Activated CD4-positive, alpha-beta T cell treated with anti-CD3 and anti-CD28 coated beads, Interleukin-2, amount 10 ng/mL, durations not matched to agents 7 days and 5 days (primary cell): ENCODE results near the gene EFNA5. TPM values are rescaled to one million over a fixed set of nuclear protein-coding genes. Genes with fewer than 3 reads are reported as not detected.
"Not testable (repeated sequence)": the region's sequence is repeated elsewhere in the genome, so short reads cannot be mapped to it uniquely, and the experiment has no call there.

Experiments
- CTCF ChIA-PET: fragments of 350-600 bp; sonication (Branson Sonifier 250); formaldehyde crosslinking; loops from one replicate; lab custom pipeline; 2021; ENCODE audit warnings: antibody characterized with exemption; lab: Charles Lee
- POLR2A ChIA-PET: fragments of 350-600 bp; sonication (Branson Sonifier 250); formaldehyde crosslinking; loops from one replicate; lab custom pipeline; 2021; ENCODE audit warnings: antibody characterized with exemption; lab: Charles Lee
- DNase-seq: peaks from one replicate; pipeline ENCODE4 v3.0.0-alpha.2; 2020
- H3K27ac Mint-ChIP-seq: one replicate; pipeline ENCODE4 v1.8.0; 2021; ENCODE audit warnings: mild to moderate bottlenecking, moderate library complexity, mixed read lengths
- H3K27me3 Mint-ChIP-seq: one replicate; pipeline ENCODE4 v1.8.0; 2021; ENCODE audit warnings: mixed read lengths
- H3K36me3 Mint-ChIP-seq: one replicate; pipeline ENCODE4 v1.8.0; 2021; ENCODE audit warnings: low read depth, mixed read lengths
- H3K4me1 Mint-ChIP-seq: one replicate; pipeline ENCODE4 v1.8.0; 2021; ENCODE audit warnings: mixed read lengths
- H3K4me3 Mint-ChIP-seq: one replicate; pipeline ENCODE4 v1.8.0; 2021; ENCODE audit warnings: mild to moderate bottlenecking, moderate library complexity, mixed read lengths
- H3K9me3 Mint-ChIP-seq: one replicate; pipeline ENCODE4 v1.8.0; 2021; ENCODE audit warnings: mixed read lengths
- total RNA-seq, 2 experiments: library from RNA; stranded (reverse); gene quantifications; one replicate each; pipeline ENCODE4 v1.2.3, GENCODE V29; 2021

The EFNA5 gene
- total RNA-seq, 2 experiments from 2014 or later = not detected

DNA sequence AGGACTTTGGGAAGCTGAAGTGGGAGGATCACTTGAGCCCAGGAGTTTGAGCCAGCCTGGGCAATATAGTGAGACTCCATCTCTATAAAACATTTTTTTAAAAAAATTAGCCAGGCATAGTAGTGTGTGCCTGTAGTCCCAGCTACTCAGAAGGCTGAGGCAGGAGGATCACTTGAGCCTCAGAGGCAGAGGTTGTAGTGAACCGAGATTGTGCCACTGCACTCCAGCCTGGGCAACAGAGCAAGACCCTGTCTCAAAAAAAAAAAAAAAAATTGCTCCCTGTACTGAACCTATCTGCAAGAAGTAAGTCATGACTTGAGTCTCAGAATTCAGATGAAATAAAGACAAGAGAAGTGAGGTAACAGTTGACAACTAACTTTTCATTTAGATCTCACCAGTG is 237.1 kb downstream of the EFNA5 start:
- POLR2A ChIA-PET, H3K9me3 Mint-ChIP-seq, H3K36me3 Mint-ChIP-seq, H3K4me3 Mint-ChIP-seq, DNase-seq, H3K27ac Mint-ChIP-seq, H3K4me1 Mint-ChIP-seq, H3K27me3 Mint-ChIP-seq, CTCF ChIA-PET: not testable (repeated sequence)

GRCh38 chr5:107431998-107432397 is 238.7 kb downstream of the EFNA5 start:
- DNase-seq = no peak
- no peak overlapping the region for H3K27ac Mint-ChIP-seq
- H3K27me3 Mint-ChIP-seq = no peaks in the 10 kb centered on the region
- no peak overlapping the region for H3K4me3 Mint-ChIP-seq
- ChIA-PET POLR2A (no interaction called here), CTCF (interaction anchor here (0.9 kb wide), 1 partner anchor 44 kb away, joined by 3 read pairs; no protein-coding TSS in a partner anchor)
- H3K9me3 Mint-ChIP-seq = no peaks in the 10 kb centered on the region
- no peaks in the 10 kb centered on the region for H3K36me3 Mint-ChIP-seq
- no peaks in the 10 kb centered on the region for H3K4me1 Mint-ChIP-seq

- H3K27me3 Mint-ChIP-seq = no peaks in the 10 kb centered on the region
- no peak for DNase-seq
- no peak overlapping the region for H3K4me3 Mint-ChIP-seq
- no peaks in the 10 kb centered on the region for H3K9me3 Mint-ChIP-seq
- H3K36me3 Mint-ChIP-seq = no peaks in the 10 kb centered on the region
- ChIA-PET CTCF (interaction anchor here (0.9 kb wide), 1 partner anchor 45 kb away, joined by 3 read pairs; no protein-coding TSS in a partner anchor), POLR2A (no interaction called here)
- H3K4me1 Mint-ChIP-seq = no peaks in the 10 kb centered on the region
- H3K27ac Mint-ChIP-seq = no peak overlapping the region
Observed at GRCh38 chr5:107431536-107431935, 239.2 kb downstream of the EFNA5 start.

GRCh38 chr5:107430071-107430625 is 240.6 kb downstream of the EFNA5 start:
- Mint-ChIP-seq H3K4me1 (no peaks in the 10 kb centered on the region), H3K36me3 (no peaks in the 10 kb centered on the region), H3K27ac (no peak overlapping the region), H3K9me3 (no peaks in the 10 kb centered on the region), H3K27me3 (peaks cover 6% of the 10 kb centered on the region), H3K4me3 (no peak overlapping the region)
- POLR2A ChIA-PET = no interaction called here
- DNase-seq = no peak
- CTCF ChIA-PET = no interaction called here

- no peaks in the 10 kb centered on the region for H3K4me1 Mint-ChIP-seq
- POLR2A ChIA-PET = no interaction called here
- no peak overlapping the region for H3K27ac Mint-ChIP-seq
- CTCF ChIA-PET = no interaction called here
- no peak overlapping the region for H3K4me3 Mint-ChIP-seq
- H3K27me3 Mint-ChIP-seq = peaks cover 8% of the 10 kb centered on the region
- DNase-seq = no peak
- H3K36me3 Mint-ChIP-seq = no peaks in the 10 kb centered on the region
- H3K9me3 Mint-ChIP-seq = no peaks in the 10 kb centered on the region
Observed at GRCh38 chr5:107428303-107428813, 242.4 kb downstream of the EFNA5 start.

DNA sequence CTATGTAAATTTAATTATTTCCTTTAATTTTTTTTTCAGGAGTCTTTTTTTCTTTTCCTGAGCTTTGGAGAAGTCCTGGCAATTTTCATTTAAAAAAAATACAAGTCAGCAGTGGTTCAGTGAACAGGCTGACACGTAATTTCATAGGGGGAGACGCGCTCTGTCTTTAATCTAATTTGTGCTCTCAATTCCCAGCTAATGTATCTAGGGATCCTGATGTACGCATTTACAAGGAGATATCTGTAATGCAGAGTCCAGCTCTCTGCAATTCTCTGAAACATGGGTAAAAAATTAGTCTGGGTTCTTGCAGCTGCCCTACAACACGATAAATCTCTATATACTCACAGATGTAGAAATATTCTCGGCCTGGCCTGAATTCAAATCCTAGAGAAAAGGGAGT is 243.9 kb downstream of the EFNA5 start:
- Mint-ChIP-seq H3K4me1 (no peaks in the 10 kb centered on the region), H3K4me3 (no peak overlapping the region), H3K27me3 (peaks cover 13% of the 10 kb centered on the region), H3K36me3 (no peaks in the 10 kb centered on the region), H3K9me3 (no peaks in the 10 kb centered on the region), H3K27ac (no peak overlapping the region)
- ChIA-PET POLR2A (no interaction called here), CTCF (interaction anchor here (0.7 kb wide), 1 partner anchor 28 kb away, joined by 3 read pairs; no protein-coding TSS in a partner anchor)
- DNase-seq = no peak

DNA sequence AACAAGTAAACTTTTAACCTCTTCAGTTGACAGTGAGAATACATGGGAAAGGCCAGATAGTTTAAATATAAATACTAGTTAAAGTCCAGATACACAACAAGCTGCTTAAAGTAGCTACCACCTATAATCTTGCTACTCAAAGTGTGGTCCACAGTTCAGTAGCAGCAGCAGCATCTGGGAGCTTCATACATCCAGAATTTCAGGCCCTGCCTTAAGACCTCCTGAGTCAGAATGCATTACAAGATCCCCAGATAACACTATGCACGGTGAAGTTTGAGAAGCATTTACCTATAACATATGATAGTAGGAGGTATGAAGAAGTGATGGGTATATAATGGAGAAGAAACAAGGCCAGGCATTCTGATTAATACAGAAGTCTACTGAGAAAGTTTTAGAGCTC is 244.5 kb downstream of the EFNA5 start:
- H3K4me1 Mint-ChIP-seq = no peaks in the 10 kb centered on the region
- DNase-seq = no peak
- H3K4me3 Mint-ChIP-seq = no peak overlapping the region
- no peaks in the 10 kb centered on the region for H3K9me3 Mint-ChIP-seq
- peaks cover 16% of the 10 kb centered on the region for H3K27me3 Mint-ChIP-seq
- no peak overlapping the region for H3K27ac Mint-ChIP-seq
- POLR2A ChIA-PET = no interaction called here
- CTCF ChIA-PET = no interaction called here
- no peaks in the 10 kb centered on the region for H3K36me3 Mint-ChIP-seq

- no peaks in the 10 kb centered on the region for H3K9me3 Mint-ChIP-seq
- no peak overlapping the region for H3K4me3 Mint-ChIP-seq
- no peaks in the 10 kb centered on the region for H3K4me1 Mint-ChIP-seq
- POLR2A ChIA-PET = no interaction called here
- CTCF ChIA-PET = no interaction called here
- H3K36me3 Mint-ChIP-seq = no peaks in the 10 kb centered on the region
- no peak overlapping the region for H3K27ac Mint-ChIP-seq
- H3K27me3 Mint-ChIP-seq = peaks cover 16% of the 10 kb centered on the region
- DNase-seq = no peak
Observed at GRCh38 chr5:107425541-107426031, 245.2 kb downstream of the EFNA5 start.

- Mint-ChIP-seq H3K27me3 (peaks cover 19% of the 10 kb centered on the region), H3K9me3 (no peaks in the 10 kb centered on the region), H3K4me1 (no peaks in the 10 kb centered on the region), H3K36me3 (no peaks in the 10 kb centered on the region), H3K27ac (no peak overlapping the region), H3K4me3 (no peak overlapping the region)
- ChIA-PET POLR2A (no interaction called here), CTCF (no interaction called here)
- DNase-seq = no peak
Observed at GRCh38 chr5:107424491-107424890, 246.2 kb downstream of the EFNA5 start.

DNA sequence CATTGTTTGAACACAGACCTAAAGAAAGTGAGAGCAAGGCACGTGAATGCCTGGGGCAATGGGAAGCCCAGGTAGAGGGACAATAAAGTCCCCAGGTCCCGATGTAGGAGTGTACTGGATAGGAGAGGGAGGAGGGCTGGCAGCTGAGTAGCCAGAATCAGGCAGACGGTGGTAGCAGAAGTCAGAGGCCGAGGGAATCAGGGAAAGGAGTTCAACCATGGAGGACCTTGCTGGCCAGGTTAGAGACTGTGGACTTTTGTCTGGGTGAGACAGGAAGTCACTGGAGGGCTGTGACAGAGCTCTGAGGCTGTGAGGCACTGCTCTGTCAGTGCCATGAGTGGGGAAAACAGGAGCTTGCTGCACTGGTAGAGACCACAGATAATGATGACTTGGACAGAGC is 248.2 kb downstream of the EFNA5 start:
- H3K27ac Mint-ChIP-seq = no peak overlapping the region
- DNase-seq = no peak
- ChIA-PET CTCF (interaction anchor here (0.6 kb wide), 1 partner anchor 100 kb away, joined by 3 read pairs; no protein-coding TSS in a partner anchor), POLR2A (no interaction called here)
- no peaks in the 10 kb centered on the region for H3K36me3 Mint-ChIP-seq
- H3K4me3 Mint-ChIP-seq = no peak overlapping the region
- H3K4me1 Mint-ChIP-seq = no peaks in the 10 kb centered on the region
- H3K27me3 Mint-ChIP-seq = peaks cover 24% of the 10 kb centered on the region
- H3K9me3 Mint-ChIP-seq = no peaks in the 10 kb centered on the region

GRCh38 chr5:107419498-107419897 is 251.2 kb downstream of the EFNA5 start:
- POLR2A ChIA-PET = no interaction called here
- CTCF ChIA-PET = no interaction called here
- no peaks in the 10 kb centered on the region for H3K9me3 Mint-ChIP-seq
- no peak overlapping the region for H3K27ac Mint-ChIP-seq
- H3K36me3 Mint-ChIP-seq = no peaks in the 10 kb centered on the region
- no peaks in the 10 kb centered on the region for H3K4me1 Mint-ChIP-seq
- DNase-seq = no peak
- H3K4me3 Mint-ChIP-seq = no peak overlapping the region
- peaks cover 26% of the 10 kb centered on the region for H3K27me3 Mint-ChIP-seq

GRCh38 chr5:107418902-107419301 is 251.8 kb downstream of the EFNA5 start:
- no peaks in the 10 kb centered on the region for H3K9me3 Mint-ChIP-seq
- ChIA-PET CTCF (no interaction called here), POLR2A (no interaction called here)
- H3K27me3 Mint-ChIP-seq = peaks cover 24% of the 10 kb centered on the region
- DNase-seq = no peak
- no peak overlapping the region for H3K4me3 Mint-ChIP-seq
- H3K36me3 Mint-ChIP-seq = no peaks in the 10 kb centered on the region
- H3K4me1 Mint-ChIP-seq = no peaks in the 10 kb centered on the region
- H3K27ac Mint-ChIP-seq = no peak overlapping the region

GRCh38 chr5:107418071-107418470 is 252.7 kb downstream of the EFNA5 start:
- Mint-ChIP-seq H3K4me3 (no peak overlapping the region), H3K4me1 (no peaks in the 10 kb centered on the region), H3K36me3 (no peaks in the 10 kb centered on the region), H3K9me3 (no peaks in the 10 kb centered on the region), H3K27ac (no peak overlapping the region), H3K27me3 (peaks cover 26% of the 10 kb centered on the region)
- DNase-seq = no peak
- ChIA-PET POLR2A (no interaction called here), CTCF (no interaction called here)

DNA sequence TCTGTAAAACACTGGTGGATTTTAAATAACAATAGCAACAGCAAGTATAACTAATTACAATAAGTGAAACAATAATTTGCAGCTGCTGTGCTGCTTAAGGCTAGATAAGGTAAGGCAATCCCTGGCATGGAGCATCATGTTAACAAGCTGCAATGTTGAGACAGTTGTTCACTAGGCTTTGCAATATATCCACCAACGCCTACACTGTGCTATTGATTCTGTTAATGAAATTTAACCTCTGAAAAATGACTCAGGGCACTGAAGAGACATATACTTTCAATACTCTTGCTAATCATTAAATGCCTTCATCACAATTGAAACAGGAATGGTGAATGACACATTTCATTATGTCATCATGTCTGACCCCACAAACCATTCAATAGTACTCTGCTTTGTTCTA is 255.0 kb downstream of the EFNA5 start:
- H3K36me3 Mint-ChIP-seq = no peaks in the 10 kb centered on the region
- peaks cover 26% of the 10 kb centered on the region for H3K27me3 Mint-ChIP-seq
- POLR2A ChIA-PET = no interaction called here
- no peak for DNase-seq
- CTCF ChIA-PET = no interaction called here
- no peaks in the 10 kb centered on the region for H3K9me3 Mint-ChIP-seq
- H3K4me1 Mint-ChIP-seq = no peaks in the 10 kb centered on the region
- no peak overlapping the region for H3K27ac Mint-ChIP-seq
- no peak overlapping the region for H3K4me3 Mint-ChIP-seq
